Endothelial cell of umbilical vein (primary cell): ENCODE results near the gene UQCC2.

Experiments used
- CTCF ChIP-seq, 2 donors: IDR thresholded peaks; 1 replicate in 1 of 2; 2 replicates in 1 of 2; pipeline ENCODE4 v1.5.1; 2011; ENCODE audit warnings: low read length in 2 of 2, mild to moderate bottlenecking in 2 of 2, moderate library complexity in 2 of 2, control low read depth in 1 of 2, inconsistent platforms in 1 of 2, low read depth in 1 of 2; ENCODE audit not compliant: insufficient read depth in 1 of 2; ENCODE audit errors: extremely low read depth in 1 of 2
- EZH2 ChIP-seq: IDR thresholded peaks from 2 replicates; pipeline ENCODE4 v1.6.1; 2012; ENCODE audit warnings: borderline replicate concordance, low read depth, mild to moderate bottlenecking, moderate library complexity, low read length, inconsistent platforms; ENCODE audit not compliant: severe bottlenecking
- POLR2A ChIP-seq: IDR thresholded peaks from 2 replicates; pipeline ENCODE4 v1.6.1; 2012; ENCODE audit warnings: low read depth, mild to moderate bottlenecking, control low read depth, low read length

GRCh38 chr6:33740204-33740608, 28.7 kb upstream of the UQCC2 start:
- TF ChIP-seq CTCF (IDR thresholded peaks at IDR 0.05; ENCODE audit: extremely low read depth in 1 of 2, insufficient read depth in 1 of 2, low read depth in 1 of 2, low read length in 2 of 2) (no peak), EZH2 (no peak), POLR2A (no peak)
